AG09309 (cell line): ENCODE data around the gene BEST4.
"Not testable (repeated sequence)": the region's sequence is repeated elsewhere in the genome, so short reads cannot be mapped to it uniquely, and the experiment has no call there.

Experiments used
- DNase-seq: peaks from one replicate; pipeline ENCODE4 v3.0.0-alpha.2; 2010; ENCODE audit warnings: low read depth
- H3K4me3 ChIP-seq: 2 replicates; pipeline ENCODE4 v1.5.1; 2011; ENCODE audit warnings: mild to moderate bottlenecking, low read depth, low read length, moderate library complexity; ENCODE audit not compliant: control insufficient read depth
- TF ChIP-seq, protein P1 (sequence below): IDR thresholded peaks from 2 replicates; pipeline ENCODE4 v1.5.1; 2011; ENCODE audit warnings: mild to moderate bottlenecking, low read depth, low read length, inconsistent platforms; ENCODE audit not compliant: insufficient read depth, control insufficient read depth; ENCODE audit errors: missing control alignments

BEST4 gene

DNA sequence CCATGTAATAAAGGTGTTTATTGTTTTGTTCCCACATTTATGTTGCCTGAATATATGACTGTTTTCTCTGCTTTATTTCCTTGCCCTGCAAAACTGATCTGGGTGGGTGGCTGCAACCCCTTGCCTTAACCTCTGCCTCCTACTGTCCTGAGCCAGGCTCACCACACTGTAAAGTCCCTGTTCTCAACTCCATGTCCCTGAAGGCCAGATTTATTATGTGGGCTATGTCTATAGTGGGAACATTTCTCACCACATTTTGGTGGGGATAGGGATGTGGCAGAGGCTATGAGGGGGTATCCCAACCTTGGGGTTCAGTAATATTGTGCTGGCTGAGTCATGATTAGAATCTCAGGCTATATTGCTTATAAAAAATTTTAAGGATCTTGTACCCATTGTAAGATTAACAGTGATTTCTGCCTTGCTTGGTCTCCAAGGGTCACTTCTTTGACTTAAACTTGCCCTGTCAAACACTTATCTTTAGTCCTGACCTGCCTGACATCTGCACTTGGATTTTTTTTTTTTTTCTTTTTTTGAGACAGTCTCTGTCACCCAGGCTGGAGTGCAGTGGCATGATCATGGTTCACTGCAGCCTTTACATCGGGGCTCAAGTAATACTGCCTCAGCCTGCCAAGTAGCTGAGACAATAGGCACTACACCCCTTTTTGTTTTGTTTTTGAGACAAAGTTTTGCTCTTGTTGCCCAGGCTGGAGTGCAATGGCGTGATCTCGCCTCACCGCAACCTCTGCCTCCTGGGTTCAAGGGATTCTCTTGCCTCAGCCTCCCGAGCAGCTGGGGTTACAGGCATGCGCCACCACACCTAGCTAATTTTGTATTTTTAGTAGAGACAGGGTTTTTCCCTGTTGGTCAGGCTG lies 9.0 kb downstream of the BEST4 start:
- DNase-seq: no peak
- TF ChIP-seq, protein P1, sequence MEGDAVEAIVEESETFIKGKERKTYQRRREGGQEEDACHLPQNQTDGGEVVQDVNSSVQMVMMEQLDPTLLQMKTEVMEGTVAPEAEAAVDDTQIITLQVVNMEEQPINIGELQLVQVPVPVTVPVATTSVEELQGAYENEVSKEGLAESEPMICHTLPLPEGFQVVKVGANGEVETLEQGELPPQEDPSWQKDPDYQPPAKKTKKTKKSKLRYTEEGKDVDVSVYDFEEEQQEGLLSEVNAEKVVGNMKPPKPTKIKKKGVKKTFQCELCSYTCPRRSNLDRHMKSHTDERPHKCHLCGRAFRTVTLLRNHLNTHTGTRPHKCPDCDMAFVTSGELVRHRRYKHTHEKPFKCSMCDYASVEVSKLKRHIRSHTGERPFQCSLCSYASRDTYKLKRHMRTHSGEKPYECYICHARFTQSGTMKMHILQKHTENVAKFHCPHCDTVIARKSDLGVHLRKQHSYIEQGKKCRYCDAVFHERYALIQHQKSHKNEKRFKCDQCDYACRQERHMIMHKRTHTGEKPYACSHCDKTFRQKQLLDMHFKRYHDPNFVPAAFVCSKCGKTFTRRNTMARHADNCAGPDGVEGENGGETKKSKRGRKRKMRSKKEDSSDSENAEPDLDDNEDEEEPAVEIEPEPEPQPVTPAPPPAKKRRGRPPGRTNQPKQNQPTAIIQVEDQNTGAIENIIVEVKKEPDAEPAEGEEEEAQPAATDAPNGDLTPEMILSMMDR: no peak
- H3K4me3 ChIP-seq: no peak overlapping the region

DNA sequence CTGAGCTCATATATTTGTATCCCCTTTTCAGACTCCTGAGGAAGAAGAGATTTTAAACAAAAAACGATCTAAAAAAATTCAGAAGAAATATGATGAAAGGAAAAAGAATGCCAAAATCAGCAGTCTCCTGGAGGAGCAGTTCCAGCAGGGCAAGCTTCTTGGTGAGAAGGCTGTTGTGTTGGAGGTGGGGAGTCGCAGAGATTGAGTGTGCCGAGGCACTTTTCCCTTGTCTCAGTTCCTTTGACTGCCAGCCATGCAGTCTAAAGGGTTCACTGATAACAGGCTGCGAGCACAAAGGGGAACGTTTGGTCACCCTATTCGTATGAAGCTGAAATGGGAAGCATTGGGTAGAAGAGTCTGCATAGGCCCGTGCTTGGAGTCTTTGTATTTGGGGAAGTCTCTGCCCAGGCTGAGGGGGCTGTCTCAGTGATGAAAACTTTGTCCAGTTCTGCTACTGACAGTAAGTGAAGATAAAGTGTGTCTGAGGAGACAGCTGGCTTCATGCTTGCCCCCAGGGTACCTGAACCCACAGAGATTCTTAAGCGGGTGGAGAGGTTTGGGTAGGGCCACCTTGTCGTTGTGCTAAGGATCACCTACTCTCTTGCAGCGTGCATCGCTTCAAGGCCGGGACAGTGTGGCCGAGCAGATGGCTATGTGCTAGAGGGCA lies 9.9 kb downstream of the BEST4 start:
- DNase-seq: no peak
- TF ChIP-seq, protein P1: no peak
- H3K4me3 ChIP-seq: no peak overlapping the region

DNA sequence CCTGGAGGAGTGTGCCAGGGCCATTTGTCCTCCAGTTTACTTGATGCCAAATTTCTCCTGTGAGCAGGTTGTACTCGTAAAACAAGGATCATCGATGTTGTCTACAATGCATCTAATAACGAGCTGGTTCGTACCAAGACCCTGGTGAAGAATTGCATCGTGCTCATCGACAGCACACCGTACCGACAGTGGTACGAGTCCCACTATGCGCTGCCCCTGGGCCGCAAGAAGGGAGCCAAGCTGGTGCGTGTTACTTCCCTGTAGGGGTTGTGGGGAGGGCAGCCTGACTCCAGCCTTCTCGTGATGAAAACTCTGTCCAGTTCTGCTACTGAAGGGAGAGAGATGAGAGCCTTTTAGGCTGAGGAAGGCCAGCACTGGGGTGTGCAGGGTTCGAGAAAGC lies 10.4 kb downstream of the BEST4 start:
- TF ChIP-seq, protein P1: no peak
- peak overlapping the region; percentile 99 for H3K4me3 ChIP-seq
- DNase-seq: no peak

DNA sequence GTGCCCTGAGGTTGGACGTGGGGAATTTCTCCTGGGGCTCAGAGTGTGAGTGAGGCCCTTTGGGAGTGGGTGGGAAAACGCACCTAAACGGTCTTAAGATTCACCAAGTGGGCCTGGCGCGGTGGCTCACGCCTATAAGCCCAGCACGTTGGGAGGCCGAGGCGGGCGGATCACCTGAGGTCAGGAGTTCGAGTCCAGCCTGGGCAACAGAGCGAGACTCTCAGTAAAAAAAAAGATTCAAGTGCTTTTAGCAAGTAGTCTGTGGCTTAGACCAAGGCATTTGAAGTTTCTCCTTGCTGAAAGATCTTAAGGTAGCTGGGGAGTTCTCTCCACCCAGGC lies 11.3 kb downstream of the BEST4 start:
- peak overlapping the region; percentile 99 for H3K4me3 ChIP-seq
- no peak for DNase-seq
- TF ChIP-seq, protein P1: no peak

DNA sequence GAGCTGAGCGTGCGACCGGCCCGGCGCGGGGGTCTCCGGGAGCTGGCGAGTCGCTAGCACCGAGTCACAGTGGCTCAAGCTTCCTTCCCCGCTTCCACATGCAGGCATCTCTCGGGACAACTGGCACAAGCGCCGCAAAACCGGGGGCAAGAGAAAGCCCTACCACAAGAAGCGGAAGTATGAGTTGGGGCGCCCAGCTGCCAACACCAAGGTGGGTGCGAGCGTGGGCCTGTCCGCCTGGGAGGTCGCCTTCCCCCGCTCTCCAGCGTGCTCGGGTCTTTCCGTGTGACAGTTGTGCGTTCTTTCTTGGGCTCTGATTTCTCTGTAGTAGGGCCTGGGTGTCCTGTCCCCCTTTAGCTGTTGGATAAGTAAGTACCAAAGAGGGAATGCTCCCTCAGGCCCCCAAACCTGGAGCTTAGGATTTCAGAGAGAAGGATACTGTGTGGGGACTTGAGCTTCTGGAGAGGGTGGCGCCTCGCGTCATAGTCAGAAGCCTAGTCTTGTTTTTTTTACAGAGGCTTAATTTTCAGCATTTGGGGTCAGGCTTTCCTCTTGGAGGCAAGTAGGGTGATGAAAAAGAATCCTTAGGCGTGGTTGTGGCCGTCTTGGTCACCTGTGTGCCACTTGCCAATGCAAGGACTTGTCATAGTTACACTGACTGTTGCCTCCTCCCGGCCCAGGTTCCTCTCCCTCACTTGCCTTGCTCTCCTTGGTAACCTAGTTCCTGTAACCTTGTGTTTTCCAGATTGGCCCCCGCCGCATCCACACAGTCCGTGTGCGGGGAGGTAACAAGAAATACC lies 11.8 kb downstream of the BEST4 start:
- peak overlapping the region; percentile 99 for H3K4me3 ChIP-seq
- no peak for DNase-seq
- TF ChIP-seq, protein P1: no peak

- peak; percentile 78 for DNase-seq
- TF ChIP-seq, protein P1: no peak
- H3K4me3 ChIP-seq: peak within 1 kb of the TSS; percentile 99
Measured at GRCh38 chr1:44775078-44775929, 12.7 kb downstream of the BEST4 start, which contains the start of gene RPS8. RPS8 (plus strand) TSS chr1:44775540; CDS start chr1:44775597, 57 bp downstream.

DNA sequence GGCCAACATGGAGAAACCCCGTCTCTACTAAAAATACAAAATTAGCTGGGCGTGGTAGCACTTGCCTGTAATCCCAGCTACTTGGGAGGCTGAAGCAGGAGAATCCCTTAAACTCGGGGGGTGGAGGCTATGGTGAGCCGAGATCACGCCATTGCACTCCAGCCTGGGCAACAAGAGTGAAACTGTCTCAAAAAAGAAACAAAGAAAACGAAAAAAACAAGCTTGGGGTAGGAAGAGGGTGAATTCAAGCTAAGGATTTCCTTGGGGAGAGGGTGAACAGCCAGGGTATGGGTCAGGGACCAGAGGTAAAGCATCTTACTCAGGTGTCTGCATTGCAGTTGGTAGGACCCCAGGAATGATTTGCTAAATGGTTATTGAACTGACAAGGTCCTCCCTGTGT lies 21.5 kb downstream of the BEST4 start:
- not testable (repeated sequence) for DNase-seq, H3K4me3 ChIP-seq
